ENCODE data around the gene KRTAP5-3.
"Not testable (repeated sequence)": the region's sequence is repeated elsewhere in the genome, so short reads cannot be mapped to it uniquely, and the experiment has no call there.

KRTAP5-3 gene

GRCh38 chr11:1619449-1619848 is 11.2 kb upstream of the KRTAP5-3 start:
- DNase-seq (ENCODE audit: low spot score), result no peak

GRCh38 chr11:1618231-1618630 is 10.0 kb upstream of the KRTAP5-3 start:
- DNase-seq (ENCODE audit: low spot score), result no peak

GRCh38 chr11:1607901-1608300 is 362 bp downstream of the KRTAP5-3 start:
- DNase-seq (ENCODE audit: low spot score), result not testable (repeated sequence)

GRCh38 chr11:1607156-1607845 is 962 bp downstream of the KRTAP5-3 start:
- DNase-seq (ENCODE audit: low spot score), result not testable (repeated sequence)

GRCh38 chr11:1605923-1606322 is 2.3 kb downstream of the KRTAP5-3 start:
- peak; percentile 29 for DNase-seq (ENCODE audit: low spot score)

- no peak for DNase-seq (ENCODE audit: low spot score)
These were observed 3.6 kb downstream of the KRTAP5-3 start for GRCh38 chr11:1604711-1605110.

GRCh38 chr11:1604181-1604580 is 4.1 kb downstream of the KRTAP5-3 start:
- DNase-seq (ENCODE audit: low spot score), result no peak

- no peak for DNase-seq (ENCODE audit: low spot score)
These were observed 4.6 kb downstream of the KRTAP5-3 start for GRCh38 chr11:1603629-1604028.

GRCh38 chr11:1601663-1602062 is 6.6 kb downstream of the KRTAP5-3 start:
- DNase-seq (ENCODE audit: low spot score), result not testable (repeated sequence)

- no peak for DNase-seq (ENCODE audit: low spot score)
These were observed 7.6 kb downstream of the KRTAP5-3 start for GRCh38 chr11:1600626-1601025.

GRCh38 chr11:1598816-1599215 is 9.4 kb downstream of the KRTAP5-3 start:
- no peak for DNase-seq (ENCODE audit: low spot score)

GRCh38 chr11:1598406-1598805 is 9.9 kb downstream of the KRTAP5-3 start:
- not testable (repeated sequence) for DNase-seq (ENCODE audit: low spot score)

- DNase-seq (ENCODE audit: low spot score), result no peak
These were observed 10.3 kb downstream of the KRTAP5-3 start, which contains the start of gene KRTAP5-2 for GRCh38 chr11:1597994-1598380. KRTAP5-2 (minus strand) TSS chr11:1598294; CDS start chr11:1598250, 44 bp downstream.

GRCh38 chr11:1597331-1597993 is 10.8 kb downstream of the KRTAP5-3 start:
- DNase-seq (ENCODE audit: low spot score), result no peak

GRCh38 chr11:1596576-1597121 is 11.6 kb downstream of the KRTAP5-3 start:
- not testable (repeated sequence) for DNase-seq (ENCODE audit: low spot score)

- DNase-seq (ENCODE audit: low spot score), result not testable (repeated sequence)
These were observed 12.2 kb downstream of the KRTAP5-3 start for GRCh38 chr11:1595994-1596575.

GRCh38 chr11:1592628-1593027 is 15.6 kb downstream of the KRTAP5-3 start:
- no peak for DNase-seq (ENCODE audit: low spot score)

- no peak for DNase-seq (ENCODE audit: low spot score)
These were observed 18.3 kb downstream of the KRTAP5-3 start for GRCh38 chr11:1589996-1590395.

- DNase-seq (ENCODE audit: low spot score), result peak; percentile 61
These were observed 18.9 kb downstream of the KRTAP5-3 start for GRCh38 chr11:1589191-1589963.

- no peak for DNase-seq (ENCODE audit: low spot score)
These were observed 21.6 kb downstream of the KRTAP5-3 start for GRCh38 chr11:1586699-1587098.

GRCh38 chr11:1584661-1585370 is 23.4 kb downstream of the KRTAP5-3 start, which contains the start of gene KRTAP5-1:
KRTAP5-1 (minus strand) TSS chr11:1585283; CDS start chr11:1585249, 34 bp downstream.
- DNase-seq (ENCODE audit: low spot score), result not testable (repeated sequence)

All from CD4-positive, alpha-beta T cell treated with Interleukin-6 at 100 ng/mL for 8 hours (primary cell).